ENCODE measurements around the gene ELL2. TPM values are rescaled to one million over a fixed set of nuclear protein-coding genes. Genes with fewer than 3 reads are reported as not detected.

The ELL2 gene
- 10 to 100 TPM; 11.6 to 15.0 TPM for total RNA-seq

DNA sequence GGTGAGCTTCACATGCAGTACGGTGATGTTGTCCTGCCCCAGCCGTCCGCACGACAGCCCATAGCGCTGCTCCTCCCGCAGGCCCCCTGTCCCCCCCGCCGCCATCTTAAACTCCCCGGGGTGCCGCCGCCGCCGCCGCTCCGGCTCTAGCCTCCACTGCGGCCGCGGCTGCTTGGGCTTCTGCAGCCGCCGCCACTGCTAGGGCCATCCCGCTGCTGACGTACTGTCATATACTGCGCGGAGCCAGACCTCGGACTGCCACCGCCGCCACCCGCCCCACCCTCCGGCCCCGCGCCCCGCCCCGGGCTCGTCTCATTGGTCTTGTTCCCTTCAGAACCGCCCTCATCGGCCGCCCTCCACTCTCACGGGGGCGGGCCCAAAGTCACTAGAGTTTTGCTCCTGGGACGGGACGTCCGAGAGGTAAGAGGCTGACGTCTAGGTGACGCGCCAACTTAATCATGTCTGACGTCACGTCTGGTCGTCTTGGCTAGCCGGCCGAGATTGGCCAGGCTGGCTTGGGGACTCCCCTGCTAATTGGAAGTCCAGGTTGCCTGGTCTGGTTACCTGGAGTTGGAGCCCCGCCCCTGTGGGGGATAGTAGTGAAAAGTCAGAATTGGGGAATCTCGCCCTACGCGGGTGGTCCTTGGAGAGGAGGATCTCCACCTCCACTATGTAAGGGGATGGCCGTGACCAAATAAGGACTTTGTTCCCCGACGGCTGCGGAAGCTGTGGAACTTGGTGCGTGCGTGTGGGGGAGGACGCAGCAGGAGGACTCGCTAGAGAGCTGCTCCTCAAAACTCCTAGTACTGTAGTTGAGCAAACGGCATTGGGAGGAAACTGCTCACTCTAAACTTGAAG lies at the start of gene ELL2:
Gene ELL2 (minus strand): TSS at position 235 of the 858 bp plus-strand sequence. CDS start 130 bp downstream, at position 105.
- Mint-ChIP-seq H3K36me3 (peaks cover 2% of the 10 kb centered on the region), H3K4me3 (peak within 1 kb of the TSS; percentile 96), H3K27me3 (no peaks in the 10 kb centered on the region), H3K4me1 (peaks cover 31% of the 10 kb centered on the region), H3K27ac (peak within 1 kb of the TSS; percentile 97), H3K9me3 (no peaks in the 10 kb centered on the region)
- DNase-seq (peak; percentile 92), ATAC-seq (ENCODE audit: low read depth) (peak; percentile 86)
- POLR2A ChIA-PET: interaction anchor here (0.7 to 1.5 kb wide), 3 partner anchors 92 to 700 kb away, joined by 3 to 5 read pairs (median 3); partner anchors contain the start of genes ARSK, CAST and SKIC3

DNA sequence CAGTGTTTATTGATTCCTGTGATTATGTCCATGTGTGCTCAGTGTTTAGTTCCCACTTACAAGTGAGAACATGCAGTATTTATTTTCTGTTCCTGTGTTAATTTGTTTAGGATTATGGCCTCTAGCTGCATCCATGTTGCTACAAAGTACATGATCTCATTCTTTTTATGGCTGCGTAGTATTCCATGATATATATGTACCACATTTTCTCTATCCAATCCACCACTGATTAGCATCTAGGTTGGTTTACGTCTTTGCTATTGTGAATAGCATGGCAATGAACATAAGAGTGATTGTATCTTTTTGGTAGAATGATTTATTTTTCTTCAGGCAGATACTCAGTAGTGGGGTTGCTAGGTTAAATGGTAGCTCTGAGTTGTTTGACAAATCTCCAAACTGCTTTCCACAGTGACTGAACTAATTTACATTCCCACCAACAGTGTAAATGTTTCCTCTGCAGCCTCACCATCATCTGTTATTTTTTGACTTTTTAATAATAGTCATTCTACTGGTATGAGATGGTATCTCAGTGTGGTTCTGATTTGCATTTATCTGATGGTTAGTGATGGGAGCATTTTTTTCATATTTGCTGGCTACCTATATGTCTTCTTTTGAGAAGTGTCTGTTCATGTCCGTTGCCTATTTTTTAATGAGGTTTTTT lies 47.5 kb upstream of the ELL2 start:
- ATAC-seq (ENCODE audit: low read depth): no peak
- no peaks in the 10 kb centered on the region for H3K4me1 Mint-ChIP-seq
- no peaks in the 10 kb centered on the region for H3K27me3 Mint-ChIP-seq
- peaks cover 3% of the 10 kb centered on the region for H3K9me3 Mint-ChIP-seq
- H3K4me3 Mint-ChIP-seq: no peak overlapping the region
- no peak overlapping the region for H3K27ac Mint-ChIP-seq
- POLR2A ChIA-PET: no interaction called here
- H3K36me3 Mint-ChIP-seq: no peaks in the 10 kb centered on the region
- no peak for DNase-seq

DNA sequence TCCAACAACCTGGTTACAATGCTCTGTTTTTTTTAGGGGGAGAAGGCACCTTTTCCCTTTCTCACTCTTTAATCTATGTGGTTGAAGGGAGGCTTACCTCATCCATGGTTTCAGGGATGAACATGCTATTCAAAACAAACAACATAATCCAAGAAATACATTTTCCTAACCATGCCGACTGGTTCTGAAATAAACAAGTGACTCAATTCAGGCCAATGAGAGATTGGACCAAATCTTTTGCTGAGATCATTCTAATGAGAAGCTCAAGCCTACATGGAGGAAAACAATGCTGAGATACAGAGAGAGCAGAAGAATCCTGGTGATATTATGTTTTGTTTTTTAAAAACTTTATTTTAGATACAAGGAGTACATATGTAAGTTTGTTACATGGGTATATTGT lies 46.8 kb upstream of the ELL2 start:
- ATAC-seq (ENCODE audit: low read depth) (no peak), DNase-seq (no peak)
- no peaks in the 10 kb centered on the region for H3K4me1 Mint-ChIP-seq
- no peaks in the 10 kb centered on the region for H3K36me3 Mint-ChIP-seq
- H3K27ac Mint-ChIP-seq: no peak overlapping the region
- POLR2A ChIA-PET: no interaction called here
- H3K9me3 Mint-ChIP-seq: peaks cover 3% of the 10 kb centered on the region
- H3K27me3 Mint-ChIP-seq: no peaks in the 10 kb centered on the region
- H3K4me3 Mint-ChIP-seq: no peak overlapping the region

DNA sequence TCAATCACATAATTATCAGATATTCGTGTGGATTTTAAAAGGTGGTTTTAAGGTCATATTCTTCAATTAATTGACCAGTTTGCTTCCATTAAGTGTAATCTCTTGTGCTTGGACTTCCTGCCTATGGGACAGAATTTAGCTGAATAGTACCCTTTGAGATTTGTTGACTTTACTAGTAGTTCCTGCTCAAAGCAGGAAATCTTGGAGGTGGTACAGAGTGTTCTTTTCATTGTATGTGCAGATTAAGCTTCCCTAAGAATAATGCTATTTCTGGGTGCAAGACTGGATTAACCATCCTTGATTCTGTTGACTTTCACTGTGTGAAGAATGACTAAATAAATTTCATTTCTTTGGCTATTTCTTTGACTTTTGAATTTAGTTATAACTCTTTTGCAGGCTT lies 45.4 kb upstream of the ELL2 start:
- H3K36me3 Mint-ChIP-seq: no peaks in the 10 kb centered on the region
- no peaks in the 10 kb centered on the region for H3K9me3 Mint-ChIP-seq
- H3K4me3 Mint-ChIP-seq: no peak overlapping the region
- DNase-seq (no peak), ATAC-seq (ENCODE audit: low read depth) (no peak)
- no peaks in the 10 kb centered on the region for H3K27me3 Mint-ChIP-seq
- POLR2A ChIA-PET: no interaction called here
- no peak overlapping the region for H3K27ac Mint-ChIP-seq
- H3K4me1 Mint-ChIP-seq: no peaks in the 10 kb centered on the region

- no peak overlapping the region for H3K27ac Mint-ChIP-seq
- no peaks in the 10 kb centered on the region for H3K27me3 Mint-ChIP-seq
- H3K9me3 Mint-ChIP-seq: no peaks in the 10 kb centered on the region
- POLR2A ChIA-PET: no interaction called here
- no peaks in the 10 kb centered on the region for H3K36me3 Mint-ChIP-seq
- H3K4me1 Mint-ChIP-seq: no peaks in the 10 kb centered on the region
- H3K4me3 Mint-ChIP-seq: no peak overlapping the region
- DNase-seq (no peak), ATAC-seq (ENCODE audit: low read depth) (no peak)
These were observed 44.6 kb upstream of the ELL2 start for GRCh38 chr5:96006291-96006690.

GRCh38 chr5:96004754-96005153 lies 43.1 kb upstream of the ELL2 start:
- no peak for ATAC-seq (ENCODE audit: low read depth)
- no peaks in the 10 kb centered on the region for H3K27me3 Mint-ChIP-seq
- no peak overlapping the region for H3K4me3 Mint-ChIP-seq
- H3K9me3 Mint-ChIP-seq: no peaks in the 10 kb centered on the region
- no peaks in the 10 kb centered on the region for H3K4me1 Mint-ChIP-seq
- POLR2A ChIA-PET: no interaction called here
- no peak for DNase-seq
- no peaks in the 10 kb centered on the region for H3K36me3 Mint-ChIP-seq
- H3K27ac Mint-ChIP-seq: no peak overlapping the region

- Mint-ChIP-seq H3K36me3 (no peaks in the 10 kb centered on the region), H3K4me3 (no peak overlapping the region), H3K4me1 (no peaks in the 10 kb centered on the region), H3K27ac (no peak overlapping the region), H3K27me3 (no peaks in the 10 kb centered on the region), H3K9me3 (no peaks in the 10 kb centered on the region)
- ATAC-seq (ENCODE audit: low read depth) (no peak), DNase-seq (no peak)
- POLR2A ChIA-PET: no interaction called here
These were observed 42.4 kb upstream of the ELL2 start for GRCh38 chr5:96004087-96004486.

DNA sequence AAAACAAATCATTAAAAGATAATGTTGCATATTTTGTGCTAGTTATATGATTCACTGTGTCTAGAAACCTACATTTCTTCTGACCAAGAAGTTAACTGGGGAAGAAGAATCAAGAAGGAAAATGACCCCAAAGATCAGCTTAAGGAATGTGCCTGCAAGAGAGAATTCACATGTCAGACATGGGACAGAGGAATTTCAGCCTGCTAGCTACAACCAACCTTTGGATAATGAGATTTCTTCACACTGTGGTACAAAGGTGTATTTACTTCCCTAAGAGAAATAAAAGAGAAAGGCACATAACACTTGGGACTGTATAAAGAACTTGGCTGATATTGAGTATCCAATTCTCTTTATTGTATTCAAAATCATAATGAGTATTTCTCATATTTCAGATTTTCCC lies 39.6 kb upstream of the ELL2 start:
- peaks cover 6% of the 10 kb centered on the region for H3K27me3 Mint-ChIP-seq
- H3K4me3 Mint-ChIP-seq: no peak overlapping the region
- no peak for DNase-seq
- no peaks in the 10 kb centered on the region for H3K4me1 Mint-ChIP-seq
- H3K36me3 Mint-ChIP-seq: no peaks in the 10 kb centered on the region
- H3K27ac Mint-ChIP-seq: no peak overlapping the region
- no peaks in the 10 kb centered on the region for H3K9me3 Mint-ChIP-seq
- POLR2A ChIA-PET: no interaction called here
- no peak for ATAC-seq (ENCODE audit: low read depth)

GRCh38 chr5:96000308-96000707 lies 38.7 kb upstream of the ELL2 start:
- peaks cover 6% of the 10 kb centered on the region for H3K27me3 Mint-ChIP-seq
- no peak overlapping the region for H3K27ac Mint-ChIP-seq
- H3K36me3 Mint-ChIP-seq: no peaks in the 10 kb centered on the region
- no peaks in the 10 kb centered on the region for H3K9me3 Mint-ChIP-seq
- POLR2A ChIA-PET: no interaction called here
- H3K4me1 Mint-ChIP-seq: no peaks in the 10 kb centered on the region
- no peak for DNase-seq
- no peak for ATAC-seq (ENCODE audit: low read depth)
- no peak overlapping the region for H3K4me3 Mint-ChIP-seq

GRCh38 chr5:95996904-95997723 lies 35.5 kb upstream of the ELL2 start:
- POLR2A ChIA-PET: no interaction called here
- Mint-ChIP-seq H3K9me3 (no peaks in the 10 kb centered on the region), H3K27me3 (peaks cover 12% of the 10 kb centered on the region), H3K36me3 (no peaks in the 10 kb centered on the region), H3K27ac (no peak overlapping the region), H3K4me1 (no peaks in the 10 kb centered on the region), H3K4me3 (no peak overlapping the region)
- ATAC-seq (ENCODE audit: low read depth): no peak
- DNase-seq: no peak

DNA sequence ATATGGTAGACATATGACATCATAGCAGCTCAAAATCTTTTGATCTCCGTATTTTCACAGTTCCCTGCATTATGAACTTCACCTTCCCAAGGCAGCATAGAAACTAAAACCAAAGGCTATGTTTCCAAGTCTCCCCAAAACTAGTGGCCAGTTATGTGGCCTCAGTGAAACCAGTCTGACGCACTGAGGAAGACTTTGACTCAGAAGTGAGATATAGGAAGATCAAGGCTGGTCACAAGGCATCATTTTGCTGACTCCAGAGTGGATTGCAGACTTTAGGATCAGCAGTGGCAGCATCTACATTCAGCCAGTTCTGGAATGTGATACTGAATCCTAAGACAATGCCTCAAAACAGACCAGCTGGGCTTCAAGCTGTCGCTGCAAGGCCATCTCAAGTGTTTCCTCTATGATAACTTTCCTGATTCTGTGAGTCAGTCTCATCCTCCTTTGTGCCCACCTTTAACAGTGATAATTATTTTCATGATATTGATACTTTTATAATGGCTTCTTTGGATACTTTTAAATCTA lies 34.4 kb upstream of the ELL2 start:
- ATAC-seq (ENCODE audit: low read depth) (no peak), DNase-seq (no peak)
- Mint-ChIP-seq H3K36me3 (no peaks in the 10 kb centered on the region), H3K4me1 (no peaks in the 10 kb centered on the region), H3K27ac (no peak overlapping the region), H3K27me3 (peaks cover 12% of the 10 kb centered on the region), H3K9me3 (no peaks in the 10 kb centered on the region), H3K4me3 (no peak overlapping the region)
- POLR2A ChIA-PET: no interaction called here

DNA sequence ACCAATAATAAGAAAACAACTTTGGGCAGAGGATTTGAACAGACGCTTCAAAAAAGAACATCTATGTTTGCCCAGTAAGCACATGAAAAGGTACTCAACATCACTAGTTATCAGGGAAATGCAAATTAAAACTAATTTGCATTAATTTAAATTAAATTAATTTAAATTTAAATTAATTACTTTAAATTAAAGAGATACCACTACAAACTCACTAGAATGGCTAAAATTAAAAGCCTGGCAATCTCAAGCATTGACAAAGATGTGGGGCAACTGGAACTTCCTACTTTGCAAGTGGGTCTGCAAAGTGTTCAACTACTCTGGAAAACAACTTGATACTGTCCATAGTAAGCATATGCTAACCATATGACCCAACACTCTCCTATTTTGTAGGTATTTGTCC lies 32.1 kb upstream of the ELL2 start:
- POLR2A ChIA-PET: no interaction called here
- Mint-ChIP-seq H3K36me3 (no peaks in the 10 kb centered on the region), H3K9me3 (no peaks in the 10 kb centered on the region), H3K4me3 (no peak overlapping the region), H3K4me1 (no peaks in the 10 kb centered on the region), H3K27ac (no peak overlapping the region), H3K27me3 (peaks cover 11% of the 10 kb centered on the region)
- ATAC-seq (ENCODE audit: low read depth) (no peak), DNase-seq (no peak)

DNA sequence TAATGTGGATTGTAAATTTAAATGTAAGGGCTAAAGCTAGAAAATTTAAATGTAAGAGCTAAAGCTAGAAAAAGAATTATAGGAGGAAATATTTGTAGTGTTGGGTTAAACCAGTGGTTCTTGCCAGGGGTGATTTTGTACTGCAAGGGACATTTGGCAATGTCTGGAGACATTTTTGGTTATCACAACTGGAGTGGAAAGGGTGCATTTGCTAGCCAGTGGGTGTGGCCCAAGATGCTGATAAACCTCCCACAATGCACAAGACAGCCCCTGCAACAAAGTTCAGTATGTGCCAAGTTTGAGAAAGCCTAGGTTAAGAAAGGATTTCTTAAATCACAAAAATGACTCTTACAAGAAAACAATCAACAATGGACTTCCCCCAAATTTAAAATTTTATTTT lies 31.6 kb upstream of the ELL2 start:
- H3K27me3 Mint-ChIP-seq: peaks cover 7% of the 10 kb centered on the region
- no peaks in the 10 kb centered on the region for H3K9me3 Mint-ChIP-seq
- H3K36me3 Mint-ChIP-seq: no peaks in the 10 kb centered on the region
- POLR2A ChIA-PET: no interaction called here
- no peak overlapping the region for H3K27ac Mint-ChIP-seq
- no peaks in the 10 kb centered on the region for H3K4me1 Mint-ChIP-seq
- ATAC-seq (ENCODE audit: low read depth) (no peak), DNase-seq (no peak)
- no peak overlapping the region for H3K4me3 Mint-ChIP-seq
